Measurements from ENCODE around the gene PRKX. TPM values are rescaled to one million over a fixed set of nuclear protein-coding genes. Genes with fewer than 3 reads are reported as not detected.

PRKX gene
- total RNA-seq, 1 donor, result 13.4 TPM

GRCh38 chrX:3679669-3680068, 33.8 kb downstream of the PRKX start:
- H3K9me3 ChIP-seq (ENCODE audit: low read depth, low read length), result no peaks in the 10 kb centered on the region
- H3K4me1 ChIP-seq (ENCODE audit: insufficient read depth, low read length), result no peaks in the 10 kb centered on the region
- no peaks in the 10 kb centered on the region for H4K20me1 ChIP-seq (ENCODE audit: insufficient read depth, low read length)
- TF ChIP-seq CTCF (IDR thresholded peaks at IDR 0.05; ENCODE audit: extremely low read depth, low read depth, low read length), result no peak
- no peaks in the 10 kb centered on the region for H3K36me3 ChIP-seq (ENCODE audit: insufficient read depth, low read length)
- H2AFZ ChIP-seq (ENCODE audit: low read length), result no peak overlapping the region
- no peak for DNase-seq (ENCODE audit: insufficient read length, low spot score, missing footprints)
- no peak overlapping the region for H3K27ac ChIP-seq (ENCODE audit: low read depth, low read length)
- H3K4me2 ChIP-seq (ENCODE audit: insufficient read depth, low read length), result no peak overlapping the region
- no peak overlapping the region for H3K4me3 ChIP-seq (ENCODE audit: insufficient read depth, low read length)
- no peaks in the 10 kb centered on the region for H3K27me3 ChIP-seq (ENCODE audit: insufficient read depth, low read length)
- no peaks in the 10 kb centered on the region for H3K79me2 ChIP-seq (ENCODE audit: insufficient read depth, low read length)

DNA sequence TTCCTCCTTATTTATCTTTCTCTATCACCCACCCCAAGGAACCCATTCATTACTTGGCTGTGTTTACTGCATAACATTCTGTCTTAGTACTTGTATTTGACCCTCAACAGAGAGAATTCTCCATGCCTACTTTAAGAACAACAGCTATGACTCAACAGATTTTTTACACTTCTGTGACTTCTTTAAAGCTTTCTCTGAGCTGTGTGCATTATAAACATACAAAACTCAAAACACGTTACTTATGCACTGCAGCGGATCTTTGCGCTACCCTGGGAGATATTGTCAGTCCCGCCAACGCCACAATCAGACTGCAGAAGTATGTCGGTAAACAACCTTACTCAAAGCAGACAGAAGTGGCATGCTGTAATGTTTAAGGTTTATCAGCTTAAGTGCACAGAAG, 35.1 kb downstream of the PRKX start:
- Histone ChIP-seq H3K27me3 (ENCODE audit: insufficient read depth, low read length) (no peaks in the 10 kb centered on the region), H3K4me2 (ENCODE audit: insufficient read depth, low read length) (no peak overlapping the region), H3K9me3 (ENCODE audit: low read depth, low read length) (no peaks in the 10 kb centered on the region), H3K27ac (ENCODE audit: low read depth, low read length) (no peak overlapping the region), H3K36me3 (ENCODE audit: insufficient read depth, low read length) (no peaks in the 10 kb centered on the region), H3K4me3 (ENCODE audit: insufficient read depth, low read length) (no peak overlapping the region), H2AFZ (ENCODE audit: low read length) (no peak overlapping the region), H4K20me1 (ENCODE audit: insufficient read depth, low read length) (no peaks in the 10 kb centered on the region), H3K4me1 (ENCODE audit: insufficient read depth, low read length) (no peaks in the 10 kb centered on the region), H3K79me2 (ENCODE audit: insufficient read depth, low read length) (no peaks in the 10 kb centered on the region)
- TF ChIP-seq CTCF (IDR thresholded peaks at IDR 0.05; ENCODE audit: extremely low read depth, low read depth, low read length), result no peak
- DNase-seq (ENCODE audit: insufficient read length, low spot score, missing footprints), result no peak

GRCh38 chrX:3674881-3675280, 38.6 kb downstream of the PRKX start:
- H3K27ac ChIP-seq (ENCODE audit: low read depth, low read length), result no peak overlapping the region
- no peak for TF ChIP-seq CTCF (IDR thresholded peaks at IDR 0.05; ENCODE audit: extremely low read depth, low read depth, low read length)
- H3K27me3 ChIP-seq (ENCODE audit: insufficient read depth, low read length), result no peaks in the 10 kb centered on the region
- H3K9me3 ChIP-seq (ENCODE audit: low read depth, low read length), result no peaks in the 10 kb centered on the region
- no peaks in the 10 kb centered on the region for H3K79me2 ChIP-seq (ENCODE audit: insufficient read depth, low read length)
- H3K4me2 ChIP-seq (ENCODE audit: insufficient read depth, low read length), result no peak overlapping the region
- H3K4me3 ChIP-seq (ENCODE audit: insufficient read depth, low read length), result no peak overlapping the region
- H3K4me1 ChIP-seq (ENCODE audit: insufficient read depth, low read length), result no peaks in the 10 kb centered on the region
- no peaks in the 10 kb centered on the region for H3K36me3 ChIP-seq (ENCODE audit: insufficient read depth, low read length)
- no peak overlapping the region for H2AFZ ChIP-seq (ENCODE audit: low read length)
- DNase-seq (ENCODE audit: insufficient read length, low spot score, missing footprints), result no peak
- no peaks in the 10 kb centered on the region for H4K20me1 ChIP-seq (ENCODE audit: insufficient read depth, low read length)

- no peak overlapping the region for H3K4me2 ChIP-seq (ENCODE audit: insufficient read depth, low read length)
- H3K9me3 ChIP-seq (ENCODE audit: low read depth, low read length), result no peaks in the 10 kb centered on the region
- TF ChIP-seq CTCF (IDR thresholded peaks at IDR 0.05; ENCODE audit: extremely low read depth, low read depth, low read length), result no peak
- no peak overlapping the region for H2AFZ ChIP-seq (ENCODE audit: low read length)
- H4K20me1 ChIP-seq (ENCODE audit: insufficient read depth, low read length), result no peaks in the 10 kb centered on the region
- no peak overlapping the region for H3K27ac ChIP-seq (ENCODE audit: low read depth, low read length)
- H3K4me3 ChIP-seq (ENCODE audit: insufficient read depth, low read length), result no peak overlapping the region
- no peaks in the 10 kb centered on the region for H3K36me3 ChIP-seq (ENCODE audit: insufficient read depth, low read length)
- no peaks in the 10 kb centered on the region for H3K79me2 ChIP-seq (ENCODE audit: insufficient read depth, low read length)
- no peak for DNase-seq (ENCODE audit: insufficient read length, low spot score, missing footprints)
- no peaks in the 10 kb centered on the region for H3K4me1 ChIP-seq (ENCODE audit: insufficient read depth, low read length)
- no peaks in the 10 kb centered on the region for H3K27me3 ChIP-seq (ENCODE audit: insufficient read depth, low read length)
Measured at GRCh38 chrX:3669841-3670475, 43.5 kb downstream of the PRKX start.

All from osteoblast (primary cell).